ENCODE results near the gene DARS2.

The DARS2 gene

DNA sequence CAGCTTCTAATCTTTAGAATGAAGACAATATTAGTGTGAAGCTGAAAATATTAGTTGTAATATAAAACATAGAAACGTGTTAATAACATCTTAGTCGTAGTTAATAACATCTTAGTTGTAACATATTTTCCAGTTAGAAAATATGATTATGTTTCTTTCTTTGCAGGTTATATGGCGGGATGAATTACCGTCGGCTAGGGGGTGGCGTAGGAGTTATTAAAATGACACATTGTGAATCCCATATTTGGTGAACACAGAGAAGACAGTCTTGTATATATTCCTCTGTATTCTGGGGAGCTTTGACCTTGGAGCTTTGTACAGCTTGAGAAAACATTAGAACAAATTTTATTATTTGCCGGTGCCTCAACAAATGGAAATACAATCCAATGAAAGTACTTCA is 39.5 kb upstream of the DARS2 start:
- TF ChIP-seq TCF12 (IDR thresholded peaks at IDR 0.05; ENCODE audit: low read depth): no peak
- no peak for TF ChIP-seq CEBPB (IDR thresholded peaks at IDR 0.05)
- no peak for TF ChIP-seq FOXM1 (IDR thresholded peaks at IDR 0.05; ENCODE audit: borderline replicate concordance, low read depth)
- no peak for TF ChIP-seq CREB1 (IDR thresholded peaks at IDR 0.05; ENCODE audit: low read depth)
- TF ChIP-seq RAD21 (IDR thresholded peaks at IDR 0.05; ENCODE audit: low read depth): no peak

DNA sequence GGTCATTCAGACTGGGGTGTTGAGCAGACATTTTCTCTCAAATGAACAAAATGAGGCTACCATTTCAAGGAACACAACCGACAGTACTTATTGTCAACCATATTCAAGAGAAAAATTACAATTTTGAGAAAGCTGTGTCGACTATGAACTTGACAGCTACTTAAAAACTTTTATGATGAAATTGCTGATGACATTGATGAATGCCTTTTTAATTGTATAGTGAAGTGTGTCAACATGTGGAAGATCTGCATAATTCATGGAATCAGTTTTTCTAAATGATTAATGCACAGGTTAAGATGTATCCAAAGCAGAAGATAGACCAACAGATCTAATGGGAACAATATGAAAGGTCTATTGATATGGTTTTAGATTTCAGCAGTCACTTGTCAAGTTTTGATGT is 34.6 kb upstream of the DARS2 start:
- TF ChIP-seq, protein P1, sequence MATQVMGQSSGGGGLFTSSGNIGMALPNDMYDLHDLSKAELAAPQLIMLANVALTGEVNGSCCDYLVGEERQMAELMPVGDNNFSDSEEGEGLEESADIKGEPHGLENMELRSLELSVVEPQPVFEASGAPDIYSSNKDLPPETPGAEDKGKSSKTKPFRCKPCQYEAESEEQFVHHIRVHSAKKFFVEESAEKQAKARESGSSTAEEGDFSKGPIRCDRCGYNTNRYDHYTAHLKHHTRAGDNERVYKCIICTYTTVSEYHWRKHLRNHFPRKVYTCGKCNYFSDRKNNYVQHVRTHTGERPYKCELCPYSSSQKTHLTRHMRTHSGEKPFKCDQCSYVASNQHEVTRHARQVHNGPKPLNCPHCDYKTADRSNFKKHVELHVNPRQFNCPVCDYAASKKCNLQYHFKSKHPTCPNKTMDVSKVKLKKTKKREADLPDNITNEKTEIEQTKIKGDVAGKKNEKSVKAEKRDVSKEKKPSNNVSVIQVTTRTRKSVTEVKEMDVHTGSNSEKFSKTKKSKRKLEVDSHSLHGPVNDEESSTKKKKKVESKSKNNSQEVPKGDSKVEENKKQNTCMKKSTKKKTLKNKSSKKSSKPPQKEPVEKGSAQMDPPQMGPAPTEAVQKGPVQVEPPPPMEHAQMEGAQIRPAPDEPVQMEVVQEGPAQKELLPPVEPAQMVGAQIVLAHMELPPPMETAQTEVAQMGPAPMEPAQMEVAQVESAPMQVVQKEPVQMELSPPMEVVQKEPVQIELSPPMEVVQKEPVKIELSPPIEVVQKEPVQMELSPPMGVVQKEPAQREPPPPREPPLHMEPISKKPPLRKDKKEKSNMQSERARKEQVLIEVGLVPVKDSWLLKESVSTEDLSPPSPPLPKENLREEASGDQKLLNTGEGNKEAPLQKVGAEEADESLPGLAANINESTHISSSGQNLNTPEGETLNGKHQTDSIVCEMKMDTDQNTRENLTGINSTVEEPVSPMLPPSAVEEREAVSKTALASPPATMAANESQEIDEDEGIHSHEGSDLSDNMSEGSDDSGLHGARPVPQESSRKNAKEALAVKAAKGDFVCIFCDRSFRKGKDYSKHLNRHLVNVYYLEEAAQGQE (IDR thresholded peaks at IDR 0.05; ENCODE audit: low read depth): no peak
- TF ChIP-seq YY1 (IDR thresholded peaks at IDR 0.05; ENCODE audit: low read depth) (no peak), TEAD4 (IDR thresholded peaks at IDR 0.05) (no peak), TCF12 (IDR thresholded peaks at IDR 0.05; ENCODE audit: low read depth) (no peak), TAF1 (IDR thresholded peaks at IDR 0.05; ENCODE audit: low read depth) (no peak), EGR1 (IDR thresholded peaks at IDR 0.05) (no peak), CREB1 (IDR thresholded peaks at IDR 0.05; ENCODE audit: low read depth) (no peak), EP300 (IDR thresholded peaks at IDR 0.05; ENCODE audit: borderline replicate concordance) (no peak), ZBTB7A (IDR thresholded peaks at IDR 0.05; ENCODE audit: low read depth) (no peak), RAD21 (IDR thresholded peaks at IDR 0.05; ENCODE audit: low read depth) (no peak), CEBPB (IDR thresholded peaks at IDR 0.05) (no peak), FOXM1 (IDR thresholded peaks at IDR 0.05; ENCODE audit: borderline replicate concordance, low read depth) (no peak), NFIC (IDR thresholded peaks at IDR 0.05) (no peak)
- TF ChIP-seq, protein P2, sequence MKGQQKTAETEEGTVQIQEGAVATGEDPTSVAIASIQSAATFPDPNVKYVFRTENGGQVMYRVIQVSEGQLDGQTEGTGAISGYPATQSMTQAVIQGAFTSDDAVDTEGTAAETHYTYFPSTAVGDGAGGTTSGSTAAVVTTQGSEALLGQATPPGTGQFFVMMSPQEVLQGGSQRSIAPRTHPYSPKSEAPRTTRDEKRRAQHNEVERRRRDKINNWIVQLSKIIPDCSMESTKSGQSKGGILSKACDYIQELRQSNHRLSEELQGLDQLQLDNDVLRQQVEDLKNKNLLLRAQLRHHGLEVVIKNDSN (IDR thresholded peaks at IDR 0.05): no peak
- TF ChIP-seq, protein P3, sequence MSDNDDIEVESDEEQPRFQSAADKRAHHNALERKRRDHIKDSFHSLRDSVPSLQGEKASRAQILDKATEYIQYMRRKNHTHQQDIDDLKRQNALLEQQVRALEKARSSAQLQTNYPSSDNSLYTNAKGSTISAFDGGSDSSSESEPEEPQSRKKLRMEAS (IDR thresholded peaks at IDR 0.05): no peak

DNA sequence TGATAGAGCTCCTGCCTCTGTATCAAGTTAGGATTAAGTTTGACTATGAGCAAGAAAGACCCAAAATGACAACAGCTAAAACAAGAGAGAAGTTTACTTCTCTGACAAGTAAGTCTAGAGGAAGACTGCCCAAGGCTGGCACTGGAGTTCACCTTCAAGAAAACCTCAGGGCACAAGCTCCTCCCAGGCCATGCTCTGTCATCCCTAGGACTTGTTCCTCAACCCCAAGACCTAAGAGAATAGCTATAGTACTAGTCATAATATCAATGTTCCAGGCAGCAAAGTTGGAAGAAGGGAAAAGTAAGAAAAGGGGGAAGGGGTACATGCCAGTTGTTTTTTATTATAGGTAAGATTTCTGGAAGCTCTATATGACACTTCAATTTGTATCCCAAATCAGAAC is 26.4 kb upstream of the DARS2 start:
- TF ChIP-seq TCF12 (IDR thresholded peaks at IDR 0.05; ENCODE audit: low read depth) (no peak), FOXM1 (IDR thresholded peaks at IDR 0.05; ENCODE audit: borderline replicate concordance, low read depth) (no peak), EP300 (IDR thresholded peaks at IDR 0.05; ENCODE audit: borderline replicate concordance) (no peak), NFIC (IDR thresholded peaks at IDR 0.05) (no peak), RAD21 (IDR thresholded peaks at IDR 0.05; ENCODE audit: low read depth) (no peak), TAF1 (IDR thresholded peaks at IDR 0.05; ENCODE audit: low read depth) (no peak)
- TF ChIP-seq, protein P1 (IDR thresholded peaks at IDR 0.05; ENCODE audit: low read depth): no peak
- TF ChIP-seq, protein P3 (IDR thresholded peaks at IDR 0.05): no peak

DNA sequence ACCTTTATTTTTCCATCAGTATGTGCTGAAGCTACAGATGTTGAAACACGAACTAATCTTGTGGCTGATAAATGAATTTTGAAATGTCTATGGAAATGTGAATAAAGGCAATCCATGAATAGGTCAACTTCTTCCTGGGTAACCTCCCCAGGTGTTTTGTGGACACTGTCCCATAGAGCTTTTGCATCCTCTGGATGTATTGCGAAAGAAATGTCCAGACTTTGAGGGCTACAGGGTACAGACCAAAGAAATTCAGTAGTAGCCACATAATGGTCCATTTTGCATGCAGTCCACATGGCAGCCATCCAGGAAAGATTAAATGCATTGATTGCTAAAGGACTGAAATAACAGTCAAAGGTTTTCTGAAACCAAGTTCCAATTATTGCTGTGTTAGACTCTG is 21.5 kb upstream of the DARS2 start:
- TF ChIP-seq EGR1 (IDR thresholded peaks at IDR 0.05): no peak
- TF ChIP-seq YY1 (IDR thresholded peaks at IDR 0.05; ENCODE audit: low read depth): no peak
- TF ChIP-seq TEAD4 (IDR thresholded peaks at IDR 0.05): no peak
- no peak for TF ChIP-seq RAD21 (IDR thresholded peaks at IDR 0.05; ENCODE audit: low read depth)
- TF ChIP-seq NFIC (IDR thresholded peaks at IDR 0.05): no peak
- TF ChIP-seq, protein P3 (IDR thresholded peaks at IDR 0.05): no peak
- no peak for TF ChIP-seq ZBTB7A (IDR thresholded peaks at IDR 0.05; ENCODE audit: low read depth)
- no peak for TF ChIP-seq TAF1 (IDR thresholded peaks at IDR 0.05; ENCODE audit: low read depth)
- TF ChIP-seq FOXM1 (IDR thresholded peaks at IDR 0.05; ENCODE audit: borderline replicate concordance, low read depth): no peak
- TF ChIP-seq TCF12 (IDR thresholded peaks at IDR 0.05; ENCODE audit: low read depth): no peak
- TF ChIP-seq CREB1 (IDR thresholded peaks at IDR 0.05; ENCODE audit: low read depth): no peak
- no peak; the same call in 1 of the 2 replicates for TF ChIP-seq CEBPB (IDR thresholded peaks at IDR 0.05)

DNA sequence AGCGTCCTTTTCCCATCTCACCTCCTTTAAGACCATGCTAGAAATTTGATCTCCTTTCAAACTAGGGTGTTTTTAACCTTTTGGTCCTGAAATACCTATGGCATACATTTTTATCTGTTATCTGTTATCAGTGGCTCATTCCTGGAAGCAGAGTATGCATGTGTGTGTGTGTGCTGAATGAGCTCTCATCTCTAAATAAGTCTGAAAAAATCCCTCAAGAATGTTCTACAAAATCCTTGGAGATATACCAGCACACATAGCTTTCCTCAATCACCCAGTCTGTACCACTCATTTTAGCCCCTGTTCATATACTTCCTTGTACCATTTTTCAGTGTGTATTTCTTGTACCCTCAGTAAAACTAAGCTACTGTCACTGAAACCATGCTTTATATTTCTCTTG is 6.0 kb upstream of the DARS2 start:
- no peak for TF ChIP-seq EGR1 (IDR thresholded peaks at IDR 0.05)
- no peak for TF ChIP-seq NFIC (IDR thresholded peaks at IDR 0.05)

DNA sequence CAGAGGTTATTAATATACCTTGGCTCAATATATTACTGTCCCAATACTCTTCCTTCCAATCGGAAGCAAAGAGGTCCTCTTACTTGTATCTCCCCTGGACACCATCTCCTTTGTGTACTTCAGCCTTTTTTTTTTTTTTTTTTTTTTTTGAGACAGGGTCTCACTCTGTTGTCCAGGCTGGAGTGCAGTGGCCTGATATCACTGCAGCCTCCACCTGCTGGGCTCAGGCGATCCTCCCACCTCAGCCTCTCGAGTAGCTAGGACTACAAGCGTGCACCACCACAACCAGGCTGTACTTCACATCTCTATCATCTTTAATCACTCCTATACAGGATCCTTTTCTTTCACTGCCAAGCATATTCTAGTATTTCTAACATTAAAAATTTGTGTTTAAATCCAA is 2.8 kb upstream of the DARS2 start:
- TF ChIP-seq NFIC (IDR thresholded peaks at IDR 0.05): no peak
- no peak for TF ChIP-seq FOXM1 (IDR thresholded peaks at IDR 0.05; ENCODE audit: borderline replicate concordance, low read depth)
- TF ChIP-seq, protein P1 (IDR thresholded peaks at IDR 0.05; ENCODE audit: low read depth): no peak
- TF ChIP-seq EP300 (IDR thresholded peaks at IDR 0.05; ENCODE audit: borderline replicate concordance): no peak
- TF ChIP-seq RAD21 (IDR thresholded peaks at IDR 0.05; ENCODE audit: low read depth): no peak
- TF ChIP-seq YY1 (IDR thresholded peaks at IDR 0.05; ENCODE audit: low read depth): no peak
- no peak for TF ChIP-seq ZBTB7A (IDR thresholded peaks at IDR 0.05; ENCODE audit: low read depth)
- no peak for TF ChIP-seq CREB1 (IDR thresholded peaks at IDR 0.05; ENCODE audit: low read depth)
- TF ChIP-seq, protein P3 (IDR thresholded peaks at IDR 0.05): no peak
- no peak for TF ChIP-seq TAF1 (IDR thresholded peaks at IDR 0.05; ENCODE audit: low read depth)
- no peak for TF ChIP-seq EGR1 (IDR thresholded peaks at IDR 0.05)
- no peak for TF ChIP-seq TEAD4 (IDR thresholded peaks at IDR 0.05)
- TF ChIP-seq, protein P2 (IDR thresholded peaks at IDR 0.05): no peak
- no peak for TF ChIP-seq CEBPB (IDR thresholded peaks at IDR 0.05)
- TF ChIP-seq TCF12 (IDR thresholded peaks at IDR 0.05; ENCODE audit: low read depth): no peak

Measured in Ishikawa (cell line).